Smooth muscle cell (in vitro differentiated cells): ENCODE measurements around the gene QRSL1. TPM values are rescaled to one million over a fixed set of nuclear protein-coding genes. Genes with fewer than 3 reads are reported as not detected.
"Not testable (repeated sequence)": the region's sequence is repeated elsewhere in the genome, so short reads cannot be mapped to it uniquely, and the experiment has no call there.

Experiments
- DNase-seq: peaks from one replicate; lab custom pipeline; 2025; ENCODE audit not compliant: unreplicated experiment; lab: John Stamatoyannopoulos, UW
- H2AFZ ChIP-seq: fragments of 200-600 bp; sonication (generic); 2 replicates; pipeline ENCODE4 v1.6.0; 2016; ENCODE audit warnings: antibody characterized with exemption, low read depth, mild to moderate bottlenecking
- H3F3A ChIP-seq: fragments of 200-600 bp; sonication (generic); 2 replicates; pipeline ENCODE4 v1.6.0; 2017; ENCODE audit warnings: antibody characterized with exemption, low read depth
- H3K27ac ChIP-seq: fragments of 200-600 bp; sonication (generic); 2 replicates; pipeline ENCODE4 v1.5.1; 2016; ENCODE audit warnings: low read depth, mild to moderate bottlenecking
- H3K27me3 ChIP-seq: fragments of 200-600 bp; sonication (generic); 2 replicates; pipeline ENCODE4 v1.6.1; 2016; ENCODE audit warnings: low read depth, mild to moderate bottlenecking
- H3K36me3 ChIP-seq: fragments of 200-600 bp; sonication (generic); 2 replicates; pipeline ENCODE4 v1.5.1; 2016; ENCODE audit warnings: low read depth
- H3K4me1 ChIP-seq: fragments of 200-600 bp; sonication (generic); 2 replicates; pipeline ENCODE4 v1.5.1; 2016; ENCODE audit warnings: low read depth
- H3K4me2 ChIP-seq: fragments of 200-600 bp; sonication (generic); 2 replicates; pipeline ENCODE4 v1.6.0; 2016; ENCODE audit warnings: mild to moderate bottlenecking
- H3K4me3 ChIP-seq: fragments of 200-600 bp; sonication (generic); 2 replicates; pipeline ENCODE4 v1.5.1; 2016; ENCODE audit warnings: mild to moderate bottlenecking
- H3K79me2 ChIP-seq: fragments of 200-600 bp; sonication (generic); 2 replicates; pipeline ENCODE4 v1.6.0; 2016; ENCODE audit warnings: low read depth, mild to moderate bottlenecking
- H3K9ac ChIP-seq: fragments of 200-600 bp; sonication (generic); 2 replicates; pipeline ENCODE4 v1.6.0; 2016; ENCODE audit warnings: low read depth
- H3K9me3 ChIP-seq: fragments of 200-600 bp; sonication (generic); replicated peaks from 2 replicates; pipeline ENCODE4 v1.5.1; 2016; ENCODE audit warnings: low read depth
- H4K20me1 ChIP-seq: fragments of 200-600 bp; sonication (generic); 2 replicates; pipeline ENCODE4 v1.6.0; 2016; ENCODE audit warnings: low read depth
- WGBS: methylation state at CpG from one replicate; pipeline ENCODE4 v1.1.7; 2016; ENCODE audit warnings: low lambda C conversion rate; 5-methylcytosine and 5-hydroxymethylcytosine counted together
- polyA plus RNA-seq: library from polyadenylated mRNA; unstranded; fragments of >200 nt; fragmentation: Nextera tagmentation; extraction: Ambion mirVana; gene quantifications from 2 replicates; pipeline ENCODE4 v1.2.1, GENCODE V29; 2016
- total RNA-seq: library from RNA; depleted of rRNA; stranded (reverse); fragments of >200 nt; gene quantifications from 2 replicates; pipeline ENCODE4 v1.2.3, GENCODE V29; 2014
- TF ChIP-seq, protein P1 (sequence below): fragments of 200-600 bp; sonication (generic); IDR thresholded peaks from 2 replicates; pipeline ENCODE4 v1.5.1; 2017; ENCODE audit warnings: borderline replicate concordance, mild to moderate bottlenecking, antibody characterized with exemption; ENCODE audit not compliant: insufficient read depth, poor library complexity, severe bottlenecking

QRSL1 gene
- total and polyA plus RNA-seq, 2 experiments from 2014 or later, result 8.9 to 10.4 TPM

DNA sequence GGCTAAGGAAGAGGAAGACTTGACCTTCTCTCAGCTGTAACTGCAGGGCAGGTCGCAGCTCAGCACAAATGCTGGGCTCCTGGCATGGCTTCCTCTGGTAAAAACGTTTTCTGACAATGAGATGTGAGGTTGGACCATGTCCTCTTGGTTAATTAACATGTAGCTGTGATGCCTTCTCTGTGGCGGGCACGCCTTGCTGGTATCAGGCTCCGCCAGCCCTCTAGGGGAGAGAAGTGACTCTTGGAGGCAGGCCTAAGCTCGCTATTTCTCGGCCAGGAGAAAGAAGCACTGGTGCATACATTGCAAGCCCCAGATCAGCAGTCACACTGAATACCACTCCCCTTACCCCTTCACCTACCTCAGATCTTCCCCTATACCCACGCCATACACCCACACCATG is 65.0 kb downstream of the QRSL1 start:
- Histone ChIP-seq H3K36me3 (no peaks in the 10 kb centered on the region), H3K27ac (no peak overlapping the region), H3K4me2 (no peak overlapping the region), H3F3A (no peaks in the 10 kb centered on the region), H3K9ac (no peak overlapping the region), H3K79me2 (no peaks in the 10 kb centered on the region), H3K27me3 (no peaks in the 10 kb centered on the region), H4K20me1 (no peaks in the 10 kb centered on the region), H3K9me3 (no peaks in the 10 kb centered on the region), H3K4me1 (no peaks in the 10 kb centered on the region), H3K4me3 (no peak overlapping the region), H2AFZ (no peak overlapping the region)
- TF ChIP-seq, protein P1, sequence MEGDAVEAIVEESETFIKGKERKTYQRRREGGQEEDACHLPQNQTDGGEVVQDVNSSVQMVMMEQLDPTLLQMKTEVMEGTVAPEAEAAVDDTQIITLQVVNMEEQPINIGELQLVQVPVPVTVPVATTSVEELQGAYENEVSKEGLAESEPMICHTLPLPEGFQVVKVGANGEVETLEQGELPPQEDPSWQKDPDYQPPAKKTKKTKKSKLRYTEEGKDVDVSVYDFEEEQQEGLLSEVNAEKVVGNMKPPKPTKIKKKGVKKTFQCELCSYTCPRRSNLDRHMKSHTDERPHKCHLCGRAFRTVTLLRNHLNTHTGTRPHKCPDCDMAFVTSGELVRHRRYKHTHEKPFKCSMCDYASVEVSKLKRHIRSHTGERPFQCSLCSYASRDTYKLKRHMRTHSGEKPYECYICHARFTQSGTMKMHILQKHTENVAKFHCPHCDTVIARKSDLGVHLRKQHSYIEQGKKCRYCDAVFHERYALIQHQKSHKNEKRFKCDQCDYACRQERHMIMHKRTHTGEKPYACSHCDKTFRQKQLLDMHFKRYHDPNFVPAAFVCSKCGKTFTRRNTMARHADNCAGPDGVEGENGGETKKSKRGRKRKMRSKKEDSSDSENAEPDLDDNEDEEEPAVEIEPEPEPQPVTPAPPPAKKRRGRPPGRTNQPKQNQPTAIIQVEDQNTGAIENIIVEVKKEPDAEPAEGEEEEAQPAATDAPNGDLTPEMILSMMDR, result no peak
- DNase-seq, result no peak
- WGBS, result 85% methylated on average over 8 of the region's 8 CpGs

DNA sequence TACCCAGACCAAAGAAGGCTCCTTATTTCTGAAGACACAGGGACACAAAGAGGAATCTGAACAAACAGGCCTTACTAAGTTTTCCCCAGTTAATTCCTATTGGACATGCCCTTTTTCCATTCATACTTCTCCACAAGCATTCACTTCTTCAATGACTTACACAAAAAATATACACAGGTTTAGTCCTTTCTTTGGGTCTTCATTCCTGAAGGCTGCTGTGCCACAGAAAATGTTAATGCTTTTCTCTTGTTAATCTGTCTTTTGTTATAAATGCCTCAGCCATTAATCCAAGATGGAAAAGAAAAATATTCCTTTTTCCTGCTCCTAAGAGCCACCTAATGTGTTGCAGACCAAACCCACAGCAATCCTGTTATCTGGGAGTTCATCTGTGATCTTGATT is 71.2 kb downstream of the QRSL1 start:
- H4K20me1 ChIP-seq, result no peaks in the 10 kb centered on the region
- TF ChIP-seq, protein P1, result no peak
- H2AFZ ChIP-seq, result no peak overlapping the region
- H3K9ac ChIP-seq, result no peak overlapping the region
- no peaks in the 10 kb centered on the region for H3F3A ChIP-seq
- H3K9me3 ChIP-seq, result no peaks in the 10 kb centered on the region
- H3K36me3 ChIP-seq, result no peaks in the 10 kb centered on the region
- H3K27ac ChIP-seq, result no peak overlapping the region
- H3K4me1 ChIP-seq, result no peaks in the 10 kb centered on the region
- no peaks in the 10 kb centered on the region for H3K79me2 ChIP-seq
- no peak for DNase-seq
- no peaks in the 10 kb centered on the region for H3K27me3 ChIP-seq
- no peak overlapping the region for H3K4me3 ChIP-seq
- no peak overlapping the region for H3K4me2 ChIP-seq

DNA sequence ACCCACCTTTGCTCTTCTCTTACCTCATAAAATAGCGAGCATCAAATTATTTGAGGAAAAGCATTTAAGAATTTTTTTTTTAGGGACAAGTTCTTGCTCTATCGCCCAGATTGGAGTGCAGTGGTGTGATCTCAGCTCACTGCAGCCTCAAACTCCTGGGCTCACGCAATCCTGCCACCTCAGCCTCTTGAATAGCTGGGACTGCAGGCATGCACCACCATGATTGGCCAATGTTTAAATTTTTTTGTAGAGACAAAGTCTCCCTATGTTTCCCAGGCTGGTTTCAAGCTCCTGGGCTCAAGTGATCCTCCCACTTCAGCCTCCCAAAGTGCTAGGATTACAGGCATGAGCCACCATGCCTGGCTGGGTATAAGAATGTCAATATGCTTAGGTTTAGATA is 71.8 kb downstream of the QRSL1 start:
- H3K4me3 ChIP-seq, H3K9me3 ChIP-seq, H3F3A ChIP-seq, H3K27ac ChIP-seq, H3K27me3 ChIP-seq, H3K4me2 ChIP-seq, H3K36me3 ChIP-seq, H3K4me1 ChIP-seq, DNase-seq, H4K20me1 ChIP-seq, H3K9ac ChIP-seq, H2AFZ ChIP-seq, H3K79me2 ChIP-seq: not testable (repeated sequence)
- 91% methylated on average over 3 of the region's 3 CpGs for WGBS

DNA sequence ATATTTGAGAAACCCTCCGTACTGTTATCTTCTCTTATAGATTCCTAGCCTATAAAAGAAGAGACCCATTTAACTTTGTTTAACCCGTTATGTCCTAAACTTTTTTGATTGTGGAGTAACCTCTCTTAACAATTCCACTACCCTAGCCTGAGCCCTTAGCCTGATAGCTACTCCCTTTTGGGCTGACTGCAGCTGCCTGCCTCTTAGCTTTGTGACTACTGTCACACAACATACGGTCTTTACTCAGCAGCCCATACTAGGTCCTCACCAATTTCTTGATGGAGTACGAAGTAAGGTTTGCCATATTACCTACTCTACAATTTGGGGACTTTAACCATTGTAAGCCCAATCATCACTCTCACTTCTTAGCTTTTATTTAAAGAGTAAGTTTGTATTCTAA is 72.7 kb downstream of the QRSL1 start:
- no peak for DNase-seq
- Histone ChIP-seq H2AFZ (no peak overlapping the region), H3K4me2 (no peak overlapping the region), H3K27ac (no peak overlapping the region), H3K79me2 (no peaks in the 10 kb centered on the region), H3K36me3 (no peaks in the 10 kb centered on the region), H3K4me1 (no peaks in the 10 kb centered on the region), H3K4me3 (no peak overlapping the region), H4K20me1 (no peaks in the 10 kb centered on the region), H3K9me3 (no peaks in the 10 kb centered on the region), H3K27me3 (no peaks in the 10 kb centered on the region), H3F3A (no peaks in the 10 kb centered on the region), H3K9ac (no peak overlapping the region)
- TF ChIP-seq, protein P1, result no peak
- WGBS, result 70% methylated on average over 4 of the region's 4 CpGs
